ENCODE results near the gene LRP1B. TPM values are rescaled to one million over a fixed set of nuclear protein-coding genes. Genes with fewer than 3 reads are reported as not detected.
"Not testable (repeated sequence)": the region's sequence is repeated elsewhere in the genome, so short reads cannot be mapped to it uniquely, and the experiment has no call there.

The LRP1B gene
- total RNA-seq, 2 donors from 2014 or later, result 0.91 to 1.2 TPM

GRCh38 chr2:140351692-140352091, 1779.1 kb downstream of the LRP1B start:
- no peak for TF ChIP-seq CTCF (IDR thresholded peaks at IDR 0.05)
- TF ChIP-seq POLR2A (IDR thresholded peaks at IDR 0.05), result no peak
- no peak for TF ChIP-seq POLR2AphosphoS5 (IDR thresholded peaks at IDR 0.05)
- Histone ChIP-seq H3K4me1 (replicated peaks) (no peaks in the 10 kb centered on the region), H3K36me3 (no peaks in the 10 kb centered on the region), H3K27ac (no peak overlapping the region), H3K9me3 (no peaks in the 10 kb centered on the region), H3K27me3 (replicated peaks; ENCODE audit: insufficient read depth) (no peaks in the 10 kb centered on the region), H3K4me3 (no peak overlapping the region)
- DNase-seq (ENCODE audit: low spot score), result no peak
- intact Hi-C loops (cut with DNase I), result no loop called here
- WGBS, result 82% methylated on average over 3 of the region's 3 CpGs

- DNase-seq (ENCODE audit: low spot score), result no peak
Observed at GRCh38 chr2:140349695-140350094, 1781.1 kb downstream of the LRP1B start.

GRCh38 chr2:140348826-140349225, 1782.0 kb downstream of the LRP1B start:
- DNase-seq (ENCODE audit: low spot score), result no peak
- TF ChIP-seq CTCF (IDR thresholded peaks at IDR 0.05), result no peak
- no peak for TF ChIP-seq POLR2A (IDR thresholded peaks at IDR 0.05)
- TF ChIP-seq POLR2AphosphoS5 (IDR thresholded peaks at IDR 0.05), result no peak
- no peaks in the 10 kb centered on the region for H3K27me3 ChIP-seq (replicated peaks; ENCODE audit: insufficient read depth)
- no peak overlapping the region for H3K27ac ChIP-seq
- WGBS, result 88% methylated on average over 4 of the region's 4 CpGs
- no peaks in the 10 kb centered on the region for H3K4me1 ChIP-seq (replicated peaks)
- intact Hi-C loops (cut with DNase I), result no loop called here
- H3K36me3 ChIP-seq, result no peaks in the 10 kb centered on the region
- no peak overlapping the region for H3K4me3 ChIP-seq
- no peaks in the 10 kb centered on the region for H3K9me3 ChIP-seq

More at GRCh38 chr2:140349695-140350094, 1781.1 kb downstream of the LRP1B start:
- intact Hi-C loops (cut with DNase I), result no loop called here
- no peaks in the 10 kb centered on the region for H3K36me3 ChIP-seq
- 83% methylated on average over 3 of the region's 3 CpGs for WGBS
- no peaks in the 10 kb centered on the region for H3K4me1 ChIP-seq (replicated peaks)
- no peaks in the 10 kb centered on the region for H3K27me3 ChIP-seq (replicated peaks; ENCODE audit: insufficient read depth)
- H3K9me3 ChIP-seq, result no peaks in the 10 kb centered on the region
- H3K4me3 ChIP-seq, result no peak overlapping the region
- H3K27ac ChIP-seq, result no peak overlapping the region
- no peak for TF ChIP-seq POLR2AphosphoS5 (IDR thresholded peaks at IDR 0.05)
- TF ChIP-seq CTCF (IDR thresholded peaks at IDR 0.05), result no peak
- no peak for TF ChIP-seq POLR2A (IDR thresholded peaks at IDR 0.05)

- DNase-seq (ENCODE audit: low spot score), result no peak
- no peak overlapping the region for H3K27ac ChIP-seq
- no peak overlapping the region for H3K4me3 ChIP-seq
- no peaks in the 10 kb centered on the region for H3K36me3 ChIP-seq
- H3K27me3 ChIP-seq (replicated peaks; ENCODE audit: insufficient read depth), result no peaks in the 10 kb centered on the region
- 36% methylated on average over 1 of the region's 1 CpG for WGBS
- TF ChIP-seq POLR2A (IDR thresholded peaks at IDR 0.05) (no peak), CTCF (IDR thresholded peaks at IDR 0.05) (no peak), POLR2AphosphoS5 (IDR thresholded peaks at IDR 0.05) (no peak)
- no peaks in the 10 kb centered on the region for H3K9me3 ChIP-seq
- intact Hi-C loops (cut with DNase I), result no loop called here
- no peaks in the 10 kb centered on the region for H3K4me1 ChIP-seq (replicated peaks)
Observed at GRCh38 chr2:140344838-140345237, 1786.0 kb downstream of the LRP1B start.

- H3K27ac ChIP-seq; H3K36me3 ChIP-seq; H3K4me3 ChIP-seq; intact Hi-C loops (cut with DNase I); DNase-seq (ENCODE audit: low spot score); H3K9me3 ChIP-seq; H3K4me1 ChIP-seq (replicated peaks); H3K27me3 ChIP-seq (replicated peaks; ENCODE audit: insufficient read depth): not testable (repeated sequence)
- WGBS, result 89% methylated on average over 1 of the region's 1 CpG
Observed at GRCh38 chr2:140344266-140344665, 1786.5 kb downstream of the LRP1B start.
